Measurements from ENCODE around the gene YRDC. TPM values are rescaled to one million over a fixed set of nuclear protein-coding genes. Genes with fewer than 3 reads are reported as not detected.
A peak's percentile ranks its signal among the peaks of the same experiment; 100 is the strongest.
"Not testable (repeated sequence)": the region's sequence is repeated elsewhere in the genome, so short reads cannot be mapped to it uniquely, and the experiment has no call there.

The YRDC gene
- total and polyA plus RNA-seq, 8 donors = 1.3 to 30.3 (median 12.2) TPM; not detected in 1

DNA sequence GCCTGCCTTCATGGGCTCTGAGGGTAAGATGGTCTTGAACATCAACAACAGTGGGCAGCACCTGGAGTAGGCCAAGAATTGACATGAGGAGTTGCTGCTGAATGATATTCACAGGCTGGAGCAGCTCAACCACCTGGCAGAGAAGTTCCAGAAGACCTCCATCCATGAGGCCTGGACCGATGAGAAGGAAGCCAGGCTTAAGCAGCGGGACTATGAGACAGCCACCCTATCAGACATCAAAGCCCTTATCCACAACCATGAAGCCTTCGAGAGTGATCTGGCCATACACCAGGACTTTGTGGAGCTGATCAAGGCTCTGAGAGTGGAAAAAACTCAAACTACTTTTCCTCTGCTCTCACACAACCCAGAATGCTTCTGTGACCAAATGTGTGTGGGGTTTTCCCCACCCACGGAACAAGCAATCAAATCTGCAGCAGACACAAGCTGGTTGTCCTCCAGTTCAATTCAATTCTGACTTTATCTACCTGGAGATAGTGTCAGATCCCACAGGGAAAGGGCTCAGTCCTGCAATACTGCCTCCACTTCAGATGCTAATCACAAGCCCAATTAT, 31.0 kb downstream of the YRDC start:
- WGBS, 5 donors = 56 to 70% (median 63%) methylated on average over 4 of the region's 4 CpGs
- intact Hi-C loops (cut with DNase I; ENCODE audit: low total_unique reads) = no loop called here
- H3K9me3 ChIP-seq = peaks cover 0 to 5% (median 1%) of the 10 kb centered on the region in 4 donors

GRCh38 chr1:37771440-37771839, 36.6 kb downstream of the YRDC start:
- H3K36me3 ChIP-seq; H3K4me3 ChIP-seq; intact Hi-C loops (cut with DNase I; ENCODE audit: low total_unique reads); H3K4me1 ChIP-seq; DNase-seq; H3K27ac ChIP-seq; H3K9me3 ChIP-seq: not testable (repeated sequence)
- peaks cover 3 to 60% (median 12%) of the 10 kb centered on the region in 3 donors for H3K27me3 ChIP-seq

More for the DNA sequence above, 31.0 kb downstream of the YRDC start:
- no peaks in the 10 kb centered on the region for H3K36me3 ChIP-seq
- DNase-seq = no peak
- peaks cover 0 to 32% (median 0%) of the 10 kb centered on the region in 3 donors for H3K27me3 ChIP-seq
- TF ChIP-seq POLR2AphosphoS5 (IDR thresholded peaks at IDR 0.05) (no peak), EP300 (IDR thresholded peaks at IDR 0.05) (no peak), POLR2A (IDR thresholded peaks at IDR 0.05) (no peak)
- TF ChIP-seq, protein P1, sequence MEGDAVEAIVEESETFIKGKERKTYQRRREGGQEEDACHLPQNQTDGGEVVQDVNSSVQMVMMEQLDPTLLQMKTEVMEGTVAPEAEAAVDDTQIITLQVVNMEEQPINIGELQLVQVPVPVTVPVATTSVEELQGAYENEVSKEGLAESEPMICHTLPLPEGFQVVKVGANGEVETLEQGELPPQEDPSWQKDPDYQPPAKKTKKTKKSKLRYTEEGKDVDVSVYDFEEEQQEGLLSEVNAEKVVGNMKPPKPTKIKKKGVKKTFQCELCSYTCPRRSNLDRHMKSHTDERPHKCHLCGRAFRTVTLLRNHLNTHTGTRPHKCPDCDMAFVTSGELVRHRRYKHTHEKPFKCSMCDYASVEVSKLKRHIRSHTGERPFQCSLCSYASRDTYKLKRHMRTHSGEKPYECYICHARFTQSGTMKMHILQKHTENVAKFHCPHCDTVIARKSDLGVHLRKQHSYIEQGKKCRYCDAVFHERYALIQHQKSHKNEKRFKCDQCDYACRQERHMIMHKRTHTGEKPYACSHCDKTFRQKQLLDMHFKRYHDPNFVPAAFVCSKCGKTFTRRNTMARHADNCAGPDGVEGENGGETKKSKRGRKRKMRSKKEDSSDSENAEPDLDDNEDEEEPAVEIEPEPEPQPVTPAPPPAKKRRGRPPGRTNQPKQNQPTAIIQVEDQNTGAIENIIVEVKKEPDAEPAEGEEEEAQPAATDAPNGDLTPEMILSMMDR (IDR thresholded peaks at IDR 0.05) = no peak
- H3K27ac ChIP-seq = no peak overlapping the region
- H3K4me1 ChIP-seq = peaks cover 0 to 4% (median 0%) of the 10 kb centered on the region in 4 donors
- H3K4me3 ChIP-seq = no peak overlapping the region

DNA sequence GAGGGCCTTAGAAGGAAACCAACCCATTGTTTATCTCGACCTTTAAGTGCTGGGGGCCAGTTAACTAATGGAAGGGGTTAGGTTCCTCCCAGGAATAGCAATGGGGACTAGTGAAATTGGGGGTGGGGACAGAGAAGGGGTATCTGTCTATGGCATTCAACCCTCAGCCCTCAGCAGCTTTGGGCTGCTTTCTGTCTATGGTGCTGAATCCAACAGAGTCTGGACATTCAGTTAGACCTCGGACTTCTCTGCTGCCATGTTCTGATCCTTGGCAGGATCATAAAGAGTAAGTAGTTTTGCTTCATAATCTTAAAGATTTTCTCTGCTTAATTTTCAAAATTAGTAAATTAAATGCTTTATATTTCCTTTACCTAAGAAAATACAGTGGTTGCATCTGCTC, 40.5 kb downstream of the YRDC start:
- Histone ChIP-seq H3K4me1 (peaks cover 0 to 11% (median 8%) of the 10 kb centered on the region in 4 donors), H3K9me3 (peaks cover 0 to 8% (median 0%) of the 10 kb centered on the region in 4 donors), H3K27me3 (peaks cover 28 to 87% (median 44%) of the 10 kb centered on the region in 3 donors), H3K36me3 (no peaks in the 10 kb centered on the region), H3K27ac (no peak overlapping the region), H3K4me3 (no peak overlapping the region)
- WGBS, 5 donors = 0 to 34% (median 24%) methylated on average over 2 of the region's 2 CpGs
- DNase-seq = no peak
- no peak for TF ChIP-seq POLR2AphosphoS5 (IDR thresholded peaks at IDR 0.05)
- no peak for TF ChIP-seq POLR2A (IDR thresholded peaks at IDR 0.05)
- TF ChIP-seq, protein P1 (IDR thresholded peaks at IDR 0.05) = no peak
- TF ChIP-seq EP300 (IDR thresholded peaks at IDR 0.05) = no peak
- intact Hi-C loops (cut with DNase I; ENCODE audit: low total_unique reads) = no loop called here

DNA sequence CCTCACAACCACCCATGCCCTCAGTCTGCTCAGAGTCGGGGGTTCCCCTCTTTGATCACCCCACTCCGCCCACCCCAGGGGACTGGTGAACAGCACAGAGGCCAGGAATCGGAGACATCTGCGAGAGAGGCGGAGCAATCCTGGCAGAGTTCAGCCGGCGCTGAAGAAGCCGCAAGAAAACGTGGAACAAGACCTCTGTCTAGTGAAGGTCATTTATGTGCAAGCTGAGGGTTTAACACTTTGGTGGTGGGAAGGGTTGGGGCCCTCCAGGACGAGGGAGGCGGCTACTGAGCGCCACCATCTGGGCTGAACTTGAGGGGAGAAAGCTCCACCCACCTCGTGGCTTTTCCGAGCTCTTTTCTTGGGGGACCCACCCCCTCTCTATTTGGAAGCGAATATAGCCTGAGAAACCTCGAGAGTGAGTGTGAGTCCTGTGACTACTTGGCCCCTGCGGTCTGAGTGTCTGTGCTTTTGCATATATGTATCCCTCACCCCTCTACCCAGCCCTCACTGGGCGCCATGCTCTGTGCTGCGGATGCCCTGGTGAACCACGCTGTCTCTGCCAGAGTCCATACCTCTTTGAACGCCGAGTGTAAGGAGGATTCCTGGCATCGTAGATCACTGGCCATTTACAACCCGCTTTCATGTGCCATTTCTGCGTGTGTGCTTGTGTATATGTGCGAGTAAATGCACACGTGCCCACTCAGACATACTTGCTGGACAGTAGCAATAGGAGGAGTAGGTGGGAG, 41.9 kb downstream of the YRDC start:
- DNase-seq = no peak
- Histone ChIP-seq H3K4me3 (peak overlapping the region in 1 of 4 donors; percentile 13), H3K36me3 (no peaks in the 10 kb centered on the region), H3K9me3 (peaks cover 0 to 8% (median 0%) of the 10 kb centered on the region in 4 donors), H3K27ac (no peak overlapping the region), H3K27me3 (peaks cover 28 to 100% (median 56%) of the 10 kb centered on the region in 3 donors), H3K4me1 (peaks cover 0 to 11% (median 8%) of the 10 kb centered on the region in 4 donors)
- intact Hi-C loops (cut with DNase I; ENCODE audit: low total_unique reads) = no loop called here
- 7 to 11% (median 8%) methylated on average over 15 to 27 of the region's 27 CpGs for WGBS, 5 donors
- TF ChIP-seq EP300 (IDR thresholded peaks at IDR 0.05) (no peak), POLR2A (IDR thresholded peaks at IDR 0.05) (no peak), POLR2AphosphoS5 (IDR thresholded peaks at IDR 0.05) (no peak)
- TF ChIP-seq, protein P1 (IDR thresholded peaks at IDR 0.05) = no peak

Measured in stomach (tissue), 9 donors.